Mammary epithelial cell (primary cell): ENCODE results near the gene HHATL.

Experiments used
- EZH2 ChIP-seq: IDR thresholded peaks from 2 replicates; pipeline ENCODE4 v1.6.1; 2012; ENCODE audit warnings: low read length, inconsistent platforms, borderline replicate concordance
- TF ChIP-seq, protein P1 (sequence below), 2 donors: IDR thresholded peaks in 1 of 2; conservative IDR thresholded peaks in 1 of 2; 2 replicates each; pipeline ENCODE4 v1.5.1; 2011 to 2012; ENCODE audit warnings: inconsistent platforms in 2 of 2, low read length in 2 of 2, mild to moderate bottlenecking in 2 of 2, control low read depth in 1 of 2, low read depth in 1 of 2; ENCODE audit not compliant: insufficient read depth in 1 of 2; ENCODE audit errors: extremely low read depth in 1 of 2

DNA sequence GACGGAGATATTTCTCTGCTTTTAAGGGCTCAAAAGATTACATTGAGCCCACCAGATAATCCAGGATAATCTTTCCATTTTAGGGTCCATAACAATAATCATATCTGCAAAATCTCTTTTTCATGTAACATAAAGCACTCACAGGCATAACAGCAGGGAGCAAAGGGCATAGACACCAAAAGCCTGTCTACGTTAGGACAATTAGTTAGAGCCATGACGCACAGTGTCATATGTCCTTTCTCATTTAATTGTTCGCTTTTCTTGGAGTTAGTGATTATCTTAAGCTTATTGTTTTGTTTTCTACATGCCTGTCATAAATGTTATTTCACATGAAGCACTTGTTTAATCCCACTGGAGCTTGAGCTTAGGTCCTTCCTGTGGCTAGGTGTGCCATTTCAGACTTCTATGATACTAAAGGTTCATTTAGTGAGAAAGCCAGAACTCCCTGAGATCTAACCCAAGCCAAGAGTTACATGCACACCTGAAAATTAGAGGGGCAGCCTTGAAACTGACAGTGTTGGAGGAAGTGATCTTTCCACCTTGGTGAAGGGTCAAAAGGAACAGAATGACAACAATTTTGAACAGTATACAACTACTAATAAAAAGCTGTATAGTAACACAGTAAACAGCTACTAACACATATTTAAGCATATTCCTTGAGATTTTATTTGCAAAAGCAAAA lies 11.7 kb upstream of the HHATL start:
- TF ChIP-seq, protein P1, sequence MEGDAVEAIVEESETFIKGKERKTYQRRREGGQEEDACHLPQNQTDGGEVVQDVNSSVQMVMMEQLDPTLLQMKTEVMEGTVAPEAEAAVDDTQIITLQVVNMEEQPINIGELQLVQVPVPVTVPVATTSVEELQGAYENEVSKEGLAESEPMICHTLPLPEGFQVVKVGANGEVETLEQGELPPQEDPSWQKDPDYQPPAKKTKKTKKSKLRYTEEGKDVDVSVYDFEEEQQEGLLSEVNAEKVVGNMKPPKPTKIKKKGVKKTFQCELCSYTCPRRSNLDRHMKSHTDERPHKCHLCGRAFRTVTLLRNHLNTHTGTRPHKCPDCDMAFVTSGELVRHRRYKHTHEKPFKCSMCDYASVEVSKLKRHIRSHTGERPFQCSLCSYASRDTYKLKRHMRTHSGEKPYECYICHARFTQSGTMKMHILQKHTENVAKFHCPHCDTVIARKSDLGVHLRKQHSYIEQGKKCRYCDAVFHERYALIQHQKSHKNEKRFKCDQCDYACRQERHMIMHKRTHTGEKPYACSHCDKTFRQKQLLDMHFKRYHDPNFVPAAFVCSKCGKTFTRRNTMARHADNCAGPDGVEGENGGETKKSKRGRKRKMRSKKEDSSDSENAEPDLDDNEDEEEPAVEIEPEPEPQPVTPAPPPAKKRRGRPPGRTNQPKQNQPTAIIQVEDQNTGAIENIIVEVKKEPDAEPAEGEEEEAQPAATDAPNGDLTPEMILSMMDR (conservative IDR thresholded peaks at IDR 0.05 in 1 of 2, IDR thresholded peaks at IDR 0.05 in 1 of 2; ENCODE audit: extremely low read depth in 1 of 2, insufficient read depth in 1 of 2, low read depth in 1 of 2, low read length in 2 of 2): no peak
- no peak for TF ChIP-seq EZH2
